CD4-positive, alpha-beta T cell treated with Interleukin-6 at 100 ng/mL for 8 hours (primary cell): ENCODE results near the gene LRP1B.

Source experiments
- DNase-seq: peaks from one replicate; pipeline ENCODE4 v3.0.0-alpha.2; 2020; ENCODE audit warnings: mixed read lengths, low spot score

The LRP1B gene

DNA sequence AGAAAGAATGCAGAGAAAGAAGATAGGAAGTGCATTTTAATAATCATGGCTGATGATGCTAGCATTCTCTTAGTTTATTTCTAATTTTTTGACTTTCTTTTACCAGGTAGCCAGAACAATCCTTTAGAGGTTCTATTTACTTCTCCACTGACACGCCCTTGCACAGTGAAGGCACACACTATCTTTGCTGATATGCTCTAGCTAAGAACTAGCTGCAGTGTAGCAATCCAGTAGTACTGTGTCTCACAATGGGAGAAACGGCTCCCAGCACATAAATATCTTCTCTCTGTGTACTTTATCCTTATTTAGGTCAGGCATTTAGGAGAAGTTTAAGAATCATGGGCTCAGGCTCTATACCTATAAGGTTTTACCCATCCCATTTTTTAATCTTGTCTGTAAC, 1005.4 kb downstream of the LRP1B start:
- no peak for DNase-seq

DNA sequence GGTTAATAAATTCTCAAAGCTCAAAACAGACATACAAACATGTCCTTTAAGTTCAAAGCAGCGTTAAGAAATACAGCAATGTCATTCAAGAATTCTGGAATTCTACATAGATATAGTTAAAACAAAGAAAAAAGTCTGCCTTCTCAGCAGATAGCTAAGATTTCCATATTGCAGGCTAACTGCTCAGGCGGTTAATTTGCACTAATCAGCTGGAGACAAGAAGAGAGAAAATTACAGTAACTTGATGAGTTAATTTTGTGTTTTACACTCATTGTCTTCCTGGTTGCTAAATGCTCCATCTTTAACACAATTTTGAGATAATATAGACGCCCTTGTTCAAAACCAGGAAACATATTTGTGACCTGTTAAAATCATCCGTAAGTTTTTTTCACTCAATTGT, 1012.0 kb downstream of the LRP1B start:
- DNase-seq = no peak

DNA sequence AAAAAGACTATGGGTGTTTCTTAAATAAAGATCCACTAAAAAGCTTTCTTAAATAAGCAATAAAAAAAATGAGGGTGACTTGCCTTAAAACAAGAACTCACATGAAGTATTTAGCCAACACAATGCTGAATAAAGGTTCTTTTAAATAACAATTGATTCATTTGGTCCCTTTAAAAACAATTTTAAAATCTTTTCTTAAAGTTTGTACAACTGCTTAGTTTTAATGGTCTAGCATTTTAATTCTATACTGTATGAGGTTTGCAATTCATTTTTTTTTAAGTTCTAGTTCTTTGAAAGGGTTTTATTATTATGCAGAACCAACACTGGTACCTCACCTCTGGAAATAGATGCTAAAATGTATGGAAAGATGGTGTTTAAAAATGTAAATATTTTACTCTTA, 1017.5 kb downstream of the LRP1B start:
- no peak for DNase-seq

DNA sequence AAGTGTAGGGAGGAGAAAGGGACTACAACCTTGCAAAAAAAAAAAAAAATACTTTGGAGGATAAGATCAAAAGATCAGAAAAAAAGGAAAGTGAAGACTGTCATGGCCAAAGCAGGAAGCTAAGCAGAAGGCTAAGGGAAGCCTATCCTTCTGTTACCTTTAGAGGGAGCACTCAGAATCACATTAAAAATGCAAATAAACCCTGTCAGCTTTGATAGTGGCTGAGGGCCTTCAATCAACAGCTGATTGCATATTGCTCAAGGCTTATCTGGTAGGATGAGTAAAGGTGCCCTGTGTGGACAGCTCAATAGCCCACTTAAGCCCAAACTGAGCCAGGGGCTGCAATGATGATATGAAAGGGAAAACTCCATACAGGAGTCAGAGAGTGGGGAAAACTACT, 1021.2 kb downstream of the LRP1B start:
- no peak for DNase-seq

DNA sequence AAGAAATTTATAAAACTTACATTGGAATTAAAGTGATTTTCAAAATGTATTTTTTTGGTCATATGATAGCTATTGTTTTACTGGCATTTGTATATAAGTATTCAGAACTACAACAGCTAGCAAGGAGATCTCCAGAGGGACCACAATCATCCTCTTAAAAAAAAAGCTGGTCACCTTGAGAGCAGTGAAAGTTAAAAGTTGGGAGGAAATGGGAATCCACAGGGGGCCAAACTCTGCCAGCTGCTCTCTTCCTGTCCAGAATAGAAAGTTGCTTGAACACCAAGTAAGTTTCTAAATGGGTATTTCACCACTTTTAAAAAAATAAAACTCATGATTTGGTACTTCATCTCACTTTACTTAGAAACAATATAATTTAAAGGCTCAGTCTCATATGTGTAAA, 1025.1 kb downstream of the LRP1B start:
- DNase-seq = no peak

DNA sequence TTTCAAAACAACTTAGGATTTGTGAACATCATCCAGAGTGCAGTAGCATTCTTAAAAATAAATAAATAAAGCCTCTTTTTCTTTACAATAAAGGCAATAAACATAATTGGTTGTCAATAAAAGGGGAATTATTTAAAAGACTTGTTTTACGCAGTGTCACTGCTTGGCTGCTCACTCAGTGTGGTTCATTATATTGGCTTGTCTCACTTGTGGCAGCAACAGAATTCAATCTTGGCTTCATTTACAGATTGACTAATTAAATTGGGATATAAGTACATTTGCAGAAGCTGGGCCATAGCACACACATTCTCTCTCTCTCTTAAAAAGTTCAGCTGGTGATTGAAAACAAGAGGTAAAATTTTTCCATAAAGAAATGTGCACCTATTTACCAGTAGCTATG, 1027.6 kb downstream of the LRP1B start:
- no peak for DNase-seq

DNA sequence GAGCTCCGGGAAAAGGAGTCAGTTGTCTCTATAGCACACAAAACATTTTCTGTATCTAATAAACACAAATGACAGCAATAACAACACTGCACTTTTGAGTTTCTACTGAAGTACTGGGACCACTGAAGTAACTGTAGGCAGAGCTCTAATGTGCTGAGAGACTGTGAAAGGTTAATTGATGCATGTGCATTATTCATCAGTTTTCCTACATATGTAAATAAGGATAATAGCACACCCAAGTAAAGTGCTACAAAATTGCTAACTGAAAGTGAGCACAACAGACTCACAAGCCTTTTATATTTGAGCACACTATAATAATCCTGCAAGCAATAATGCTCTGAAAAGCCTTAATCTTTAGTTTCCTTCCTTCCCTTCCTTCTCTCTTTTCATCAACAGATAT, 1051.6 kb downstream of the LRP1B start:
- no peak for DNase-seq

DNA sequence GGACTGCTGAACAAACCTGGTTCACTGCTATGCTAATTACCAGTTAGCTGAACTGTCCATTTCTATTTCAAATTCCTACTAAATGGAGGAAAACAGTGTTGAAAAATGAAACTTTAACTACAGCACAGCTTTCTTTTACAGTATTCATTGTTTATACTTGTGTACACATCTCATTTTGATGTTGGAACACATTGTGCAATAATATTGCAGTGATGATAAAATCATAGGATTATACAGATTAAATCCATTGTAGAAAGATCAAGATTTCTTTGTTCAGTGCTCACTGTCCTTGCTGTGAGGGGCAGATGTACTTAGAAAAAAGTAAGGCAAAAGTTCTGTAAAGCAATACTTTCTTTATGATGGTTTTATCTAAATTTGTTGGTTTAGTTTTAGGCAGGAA, 1055.1 kb downstream of the LRP1B start:
- no peak for DNase-seq

DNA sequence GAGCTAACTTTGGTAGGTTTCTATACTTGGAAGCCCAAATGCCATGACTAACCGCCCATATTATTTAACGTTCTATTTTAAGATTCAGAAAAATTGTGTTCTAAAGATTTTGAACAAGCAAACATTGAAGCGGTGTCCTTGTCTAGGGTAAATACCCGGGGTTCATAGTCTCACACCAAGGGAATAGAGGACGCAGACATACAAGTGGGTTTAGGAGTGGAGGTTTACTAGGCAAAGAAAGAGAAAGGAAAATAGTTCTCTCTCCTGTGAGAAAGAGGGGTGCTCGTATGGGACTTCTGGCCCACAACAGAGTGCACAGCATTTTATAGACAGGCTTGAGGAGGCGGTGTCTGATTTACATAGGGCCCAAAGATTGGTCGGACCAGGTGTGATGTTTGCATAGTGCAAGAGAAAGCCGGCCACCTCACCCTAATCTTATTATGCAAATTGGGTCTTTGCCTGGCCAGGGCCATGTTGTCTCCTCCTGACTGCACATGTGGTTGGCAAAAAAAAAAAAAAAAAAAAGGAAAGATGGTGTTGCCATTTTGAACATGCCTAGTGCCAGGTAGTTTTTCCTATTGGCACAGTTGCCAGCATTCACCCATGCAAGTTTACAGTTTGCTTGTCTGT, 1062.6 kb downstream of the LRP1B start:
- no peak for DNase-seq

DNA sequence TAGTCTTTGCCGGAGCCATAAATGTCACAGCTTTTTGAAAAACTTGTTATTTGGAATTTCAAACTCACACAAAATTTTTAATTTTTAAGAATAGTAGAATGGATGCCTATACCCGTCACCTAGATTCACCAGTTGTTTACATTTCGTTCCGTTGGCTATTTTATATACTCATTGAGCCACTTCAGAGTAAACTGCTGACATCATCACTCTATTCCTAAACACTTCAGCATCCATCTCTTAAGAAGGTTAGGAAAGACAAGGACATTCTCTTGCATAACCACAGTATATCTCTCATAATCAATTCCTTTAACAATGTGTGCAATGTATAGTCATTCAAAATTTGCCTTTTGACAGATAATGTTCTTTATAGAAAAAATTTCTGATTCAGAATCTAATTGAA, 1065.8 kb downstream of the LRP1B start:
- DNase-seq = no peak

DNA sequence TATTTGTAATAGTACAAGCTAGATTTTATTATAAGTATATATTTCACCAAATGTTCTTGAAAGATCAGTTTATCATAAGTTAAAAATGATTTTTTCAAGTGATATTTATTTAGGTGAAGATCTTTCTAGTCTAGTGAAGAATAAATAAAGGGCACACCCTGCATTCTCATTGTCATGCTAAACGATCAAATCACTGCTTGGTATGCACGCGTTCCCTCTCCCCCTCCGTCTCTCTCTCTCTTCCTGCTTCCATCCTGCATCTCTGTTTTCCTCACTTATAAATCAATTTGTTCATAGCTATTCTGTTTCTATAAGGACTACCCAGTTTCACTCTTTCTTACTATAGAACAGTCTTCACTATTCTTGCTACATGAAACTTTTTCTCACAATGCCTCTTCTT, 1067.4 kb downstream of the LRP1B start:
- no peak for DNase-seq

DNA sequence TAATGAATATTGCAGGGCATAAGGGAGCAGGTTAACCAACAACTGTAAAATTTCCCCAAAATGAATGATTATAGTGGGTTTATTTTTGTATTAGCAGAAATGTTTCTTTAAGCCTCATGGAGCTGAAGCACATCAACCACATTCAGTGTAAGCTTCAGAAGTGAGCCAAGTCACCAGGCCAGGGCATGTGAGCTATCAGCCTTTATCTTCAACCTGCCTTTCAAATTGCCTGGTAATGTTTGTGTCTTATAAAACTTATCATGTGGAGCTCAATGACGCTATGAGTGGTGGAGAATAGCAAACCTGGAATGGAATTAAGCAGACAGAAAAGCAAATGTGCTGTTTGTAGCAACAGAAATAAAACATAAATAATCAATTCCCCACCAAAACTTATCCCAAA, 1068.4 kb downstream of the LRP1B start:
- no peak for DNase-seq

DNA sequence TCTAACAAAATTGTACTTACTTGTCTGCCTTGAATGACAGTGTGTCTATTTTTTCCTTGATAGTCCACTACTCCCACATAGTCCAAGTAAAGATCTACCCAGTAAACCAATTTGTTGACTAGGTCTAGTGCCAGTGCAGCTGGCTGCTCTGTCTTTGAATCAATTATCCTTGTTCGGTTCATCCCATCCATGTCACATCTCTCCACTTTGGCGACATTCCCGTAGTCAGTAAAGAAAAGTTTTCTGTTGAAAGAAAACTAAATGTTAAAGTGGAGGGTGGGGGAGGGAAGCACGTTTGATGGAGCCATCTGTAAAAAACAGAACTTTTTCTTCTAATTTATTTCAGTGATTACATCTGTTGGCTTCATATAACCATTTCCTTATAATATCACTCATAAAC, 1068.8 kb downstream of the LRP1B start:
- no peak for DNase-seq

DNA sequence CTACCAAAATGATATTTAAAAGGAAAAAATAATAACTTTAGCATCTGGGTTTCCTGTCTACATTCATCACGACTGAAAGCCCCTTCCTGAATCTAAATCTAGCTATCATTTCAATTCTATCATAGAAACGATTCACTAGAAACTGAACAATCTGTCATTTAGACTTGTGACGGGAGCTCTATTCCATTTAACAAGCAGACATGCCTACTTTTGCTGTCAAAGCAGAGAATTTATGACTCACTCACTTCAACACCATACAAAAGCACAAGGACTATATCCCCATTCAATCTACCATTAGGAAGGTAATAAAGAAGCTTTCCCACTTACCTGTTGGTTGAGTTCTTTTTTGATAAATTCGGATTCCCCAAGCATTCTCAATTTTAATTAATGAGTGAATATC, 1072.3 kb downstream of the LRP1B start:
- DNase-seq = no peak

DNA sequence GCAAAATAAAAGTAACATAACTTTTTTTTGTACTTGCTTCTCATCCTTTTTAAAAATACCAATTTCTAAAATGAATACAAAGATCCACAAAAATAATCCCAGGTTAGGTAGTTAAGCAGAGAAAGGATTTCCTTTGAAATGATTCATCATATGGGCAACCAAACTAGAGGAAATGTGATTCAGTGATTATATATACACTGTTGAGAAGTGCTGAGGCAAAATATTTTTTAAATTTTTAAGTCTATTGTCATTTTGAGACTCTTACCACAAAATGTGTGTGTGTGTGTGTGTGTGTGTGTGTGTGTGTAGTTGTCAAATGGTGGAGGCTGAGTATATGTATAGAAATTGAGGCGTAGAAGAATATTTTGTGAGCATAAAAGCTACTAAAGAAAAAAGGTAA, 1075.3 kb downstream of the LRP1B start:
- no peak for DNase-seq

DNA sequence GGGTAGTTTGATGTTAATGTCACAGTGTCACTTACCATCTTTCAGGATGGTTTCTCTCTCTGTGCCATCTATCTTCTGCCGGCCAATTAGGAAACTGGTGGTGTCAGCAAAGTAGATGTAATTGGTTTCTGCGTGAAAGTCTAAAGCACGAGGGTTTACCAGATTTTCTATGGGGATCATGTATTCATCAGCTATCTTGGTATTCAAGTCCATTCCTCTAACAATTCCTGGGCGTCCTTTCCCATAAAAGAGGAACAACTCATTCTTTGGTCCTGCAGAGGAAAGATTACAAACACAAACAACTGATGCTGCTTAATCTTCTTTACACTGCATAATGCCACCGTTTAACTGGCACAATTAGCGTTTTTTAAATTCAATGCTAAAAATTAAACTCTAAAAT, 1081.9 kb downstream of the LRP1B start:
- no peak for DNase-seq

DNA sequence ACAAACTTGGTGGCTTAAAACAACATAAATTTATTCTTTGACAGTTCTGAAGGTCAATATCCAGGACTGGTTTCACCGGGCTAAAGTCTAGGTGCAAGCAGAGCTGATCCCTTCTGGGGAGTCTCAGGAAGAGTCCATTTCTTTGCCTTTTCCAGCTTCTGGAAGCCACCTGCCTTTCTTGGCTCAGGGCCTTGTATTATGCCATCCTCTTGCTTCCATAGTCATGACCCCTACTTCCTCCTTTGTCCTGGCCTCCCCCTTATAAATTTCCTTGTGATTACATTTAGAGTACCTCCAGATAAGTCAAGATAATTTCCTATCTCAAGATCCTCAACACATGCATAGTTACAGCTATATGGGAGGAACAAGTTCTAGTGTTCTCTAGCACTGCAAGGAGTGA, 1089.5 kb downstream of the LRP1B start:
- no peak for DNase-seq

DNA sequence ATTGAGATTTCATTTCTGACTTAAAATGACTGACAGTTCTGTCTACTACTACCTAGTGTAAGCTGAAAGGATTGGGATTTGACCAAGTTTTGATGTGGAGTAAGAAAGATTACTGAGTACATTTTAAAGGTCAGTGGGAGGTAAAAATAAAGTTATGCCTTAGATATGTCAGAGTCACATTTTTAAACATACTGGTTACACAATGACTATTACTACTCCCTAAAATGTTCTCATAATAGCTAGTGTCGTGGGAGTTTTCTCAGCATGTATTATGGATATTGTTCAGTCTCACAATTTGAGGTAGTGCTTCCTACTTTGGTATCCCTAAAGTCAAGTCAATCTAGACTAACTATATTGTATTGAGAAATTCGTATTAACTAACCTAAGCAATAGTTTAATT, 1092.5 kb downstream of the LRP1B start:
- DNase-seq = no peak

DNA sequence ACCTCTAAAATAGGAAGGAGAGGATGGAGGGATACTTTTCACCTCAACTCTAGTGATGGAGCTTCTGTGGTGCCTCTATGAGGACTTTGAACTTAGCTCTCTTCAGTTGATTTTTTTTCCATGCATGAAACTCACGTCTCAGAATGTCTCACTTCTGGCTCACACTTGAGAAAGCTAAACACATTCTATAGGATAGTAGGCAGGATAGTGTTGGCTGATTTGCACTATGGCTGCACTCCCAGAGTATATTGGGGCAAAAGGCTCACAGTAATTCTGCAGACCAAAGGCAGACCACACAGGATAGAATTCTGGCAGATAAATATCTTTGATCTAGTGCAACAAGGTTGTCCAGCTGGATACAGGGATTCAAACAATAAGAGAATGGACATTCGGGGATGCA, 1093.5 kb downstream of the LRP1B start:
- DNase-seq = no peak

DNA sequence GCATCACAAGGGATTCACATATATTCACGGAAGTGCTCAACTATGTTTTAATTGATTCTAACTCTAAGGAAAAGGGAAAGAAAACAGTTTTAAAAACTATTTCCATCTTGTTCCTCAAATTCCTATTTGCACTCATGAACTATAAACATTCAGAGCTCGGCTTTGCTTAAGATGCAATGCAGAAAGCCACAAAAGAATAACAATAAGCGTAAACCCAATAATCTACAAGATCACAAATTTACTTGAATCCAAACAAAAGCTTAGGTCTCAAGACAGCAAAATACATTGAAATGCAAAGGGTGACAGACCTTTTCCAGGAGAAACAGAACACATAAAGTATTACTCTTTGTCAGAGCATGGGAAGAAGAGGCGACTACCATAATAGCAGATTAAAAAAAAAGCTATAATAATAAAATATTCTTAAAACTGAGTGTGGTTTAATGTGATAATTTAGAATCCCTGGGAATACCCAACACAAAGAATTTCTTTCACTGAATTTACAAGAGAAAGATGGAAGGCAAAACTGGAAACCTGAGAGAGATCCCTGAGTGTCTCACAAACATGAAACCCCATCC, 1094.9 kb downstream of the LRP1B start:
- DNase-seq = no peak

DNA sequence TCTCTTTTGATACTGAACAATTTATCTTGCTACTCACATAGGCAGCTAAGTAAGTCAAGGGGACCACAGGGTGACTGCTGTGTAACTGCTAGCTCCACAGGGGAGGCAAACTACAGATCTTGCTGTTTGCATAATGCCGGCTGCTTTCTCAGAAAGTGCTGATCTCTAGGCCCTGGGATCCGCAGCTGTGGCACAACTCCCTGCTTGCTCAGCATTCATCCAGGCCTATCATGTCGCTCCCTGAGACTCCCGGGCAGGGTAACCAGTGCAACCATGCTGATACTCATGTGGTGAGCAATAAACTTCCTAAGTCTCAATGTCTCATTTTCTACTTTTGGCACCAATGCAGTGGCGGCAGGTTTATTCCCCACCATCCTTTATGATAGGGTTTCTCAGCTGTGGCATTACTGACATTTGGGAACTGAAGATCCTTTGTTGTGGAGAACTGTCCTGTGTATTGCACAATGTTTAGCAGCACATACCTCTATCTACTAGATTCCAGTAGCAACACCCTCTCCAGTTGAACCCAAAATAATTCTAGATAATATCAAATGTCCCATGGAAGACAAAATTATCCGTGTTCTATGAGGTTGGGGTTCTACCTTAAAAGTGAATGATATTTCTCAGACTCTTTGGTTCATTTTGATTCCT, 1101.3 kb downstream of the LRP1B start:
- no peak for DNase-seq

DNA sequence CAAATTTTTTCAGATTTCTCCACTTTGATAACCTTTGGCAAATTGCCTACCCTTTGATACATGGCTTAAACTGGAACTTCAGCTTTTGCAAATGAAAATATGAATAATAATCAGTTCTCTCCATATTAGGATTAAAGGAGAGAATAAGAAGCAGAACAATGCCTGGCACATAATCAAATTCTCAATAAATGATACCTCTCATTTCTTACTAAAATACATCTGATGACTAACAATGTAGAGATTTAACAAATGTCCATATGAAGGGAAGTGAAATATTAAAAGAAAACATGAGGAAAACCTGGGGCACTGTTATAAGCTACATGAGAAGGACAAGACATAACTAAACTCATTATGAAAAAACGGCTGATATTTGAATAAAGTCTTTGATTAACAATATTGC, 1103.6 kb downstream of the LRP1B start:
- DNase-seq = no peak

DNA sequence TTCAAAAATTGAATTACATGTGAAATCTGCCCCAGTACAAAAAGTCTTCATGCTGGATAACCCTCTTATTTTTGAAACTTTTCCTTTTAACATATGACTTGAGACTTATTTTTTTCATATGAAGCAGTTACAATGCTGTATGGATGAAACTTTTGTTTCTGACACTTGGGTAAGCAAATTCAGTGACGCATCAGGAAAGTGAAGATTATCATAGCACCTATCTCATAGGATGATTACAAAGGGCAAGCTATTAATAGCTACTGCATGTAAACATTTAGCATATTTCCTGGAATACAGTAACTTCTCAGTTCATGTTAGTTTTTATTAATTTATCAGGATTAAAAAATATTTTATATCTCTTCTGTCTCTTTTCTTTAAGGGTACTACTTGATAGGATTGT, 1109.2 kb downstream of the LRP1B start:
- no peak for DNase-seq

DNA sequence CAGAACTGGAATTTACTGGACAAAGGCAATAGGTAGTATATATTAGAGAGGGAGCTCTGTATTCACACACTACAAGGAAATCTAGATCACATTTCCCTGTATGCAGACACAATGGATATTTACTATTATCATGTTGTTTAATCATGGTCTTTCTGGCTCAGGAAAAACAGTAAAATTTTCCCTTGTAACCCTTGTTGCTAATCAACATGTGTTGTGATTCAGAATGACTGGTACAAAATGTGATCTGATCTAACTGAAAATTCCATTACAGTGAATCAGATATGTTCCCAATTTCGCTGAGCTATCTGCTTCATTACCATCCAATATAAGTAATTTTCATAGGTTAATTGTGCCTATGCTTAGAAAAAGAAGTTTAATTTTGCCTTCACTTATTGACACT, 1109.7 kb downstream of the LRP1B start:
- no peak for DNase-seq
